Neural progenitor cell (in vitro differentiated cells): ENCODE measurements around the gene GPR132.

ENCODE experiments used
- CTCF ChIP-seq: fragments of 200-600 bp; sonication (generic); IDR thresholded peaks from 2 replicates; pipeline ENCODE4 v1.5.1; 2017; ENCODE audit warnings: antibody characterized with exemption, mild to moderate bottlenecking
- EZH2 ChIP-seq: fragments of 200-600 bp; sonication (generic); IDR thresholded peaks from 2 replicates; pipeline ENCODE4 v1.6.1; 2017; ENCODE audit warnings: antibody characterized with exemption, mild to moderate bottlenecking, moderate library complexity

GRCh38 chr14:105091054-105091516 is 25.9 kb upstream of the GPR132 start:
- no peak for TF ChIP-seq CTCF
- TF ChIP-seq EZH2 = no peak
